Parathyroid adenoma (tissue), 2 donors: ENCODE results near the gene RPL28.

ENCODE experiments used
- H2AFZ ChIP-seq: fragments of 300-600 bp; sonication (generic); one replicate; pipeline ENCODE4 v1.7.0; 2017; ENCODE audit warnings: antibody characterized with exemption, mild to moderate bottlenecking
- H3K27ac ChIP-seq: fragments of 300-600 bp; sonication (generic); one replicate; pipeline ENCODE4 v1.7.0; 2017
- H3K27me3 ChIP-seq: fragments of 300-600 bp; sonication (generic); one replicate; pipeline ENCODE4 v1.7.0; 2017; ENCODE audit warnings: low read length; ENCODE audit not compliant: control insufficient read depth, insufficient read depth
- H3K36me3 ChIP-seq: fragments of 300-600 bp; sonication (generic); one replicate; pipeline ENCODE4 v1.7.0; 2017; ENCODE audit warnings: low read length; ENCODE audit not compliant: control insufficient read depth, insufficient read depth
- H3K4me1 ChIP-seq: fragments of 300-600 bp; sonication (generic); one replicate; pipeline ENCODE4 v1.7.0; 2017; ENCODE audit warnings: control low read depth
- H3K4me2 ChIP-seq: fragments of 300-600 bp; sonication (generic); one replicate; pipeline ENCODE4 v1.7.0; 2017; ENCODE audit warnings: low read length
- H3K4me3 ChIP-seq: fragments of 300-600 bp; sonication (generic); one replicate; pipeline ENCODE4 v1.7.0; 2017; ENCODE audit warnings: low read depth, low read length
- H3K79me2 ChIP-seq: fragments of 300-600 bp; sonication (generic); one replicate; pipeline ENCODE4 v1.7.0; 2017; ENCODE audit warnings: control low read depth
- H3K9ac ChIP-seq: fragments of 300-600 bp; sonication (generic); one replicate; pipeline ENCODE4 v1.7.0; 2017; ENCODE audit warnings: mild to moderate bottlenecking
- H3K9me3 ChIP-seq: fragments of 300-600 bp; sonication (generic); one replicate; pipeline ENCODE4 v1.7.0; 2017; ENCODE audit warnings: low read length; ENCODE audit not compliant: control insufficient read depth
- CTCF ChIP-seq: fragments of 300-600 bp; sonication (generic); IDR thresholded peaks from one replicate; pipeline ENCODE4 v1.7.0; 2017; ENCODE audit warnings: antibody characterized with exemption, mild to moderate bottlenecking
- donor health status: primary hyperparathyroidism.

The RPL28 gene

DNA sequence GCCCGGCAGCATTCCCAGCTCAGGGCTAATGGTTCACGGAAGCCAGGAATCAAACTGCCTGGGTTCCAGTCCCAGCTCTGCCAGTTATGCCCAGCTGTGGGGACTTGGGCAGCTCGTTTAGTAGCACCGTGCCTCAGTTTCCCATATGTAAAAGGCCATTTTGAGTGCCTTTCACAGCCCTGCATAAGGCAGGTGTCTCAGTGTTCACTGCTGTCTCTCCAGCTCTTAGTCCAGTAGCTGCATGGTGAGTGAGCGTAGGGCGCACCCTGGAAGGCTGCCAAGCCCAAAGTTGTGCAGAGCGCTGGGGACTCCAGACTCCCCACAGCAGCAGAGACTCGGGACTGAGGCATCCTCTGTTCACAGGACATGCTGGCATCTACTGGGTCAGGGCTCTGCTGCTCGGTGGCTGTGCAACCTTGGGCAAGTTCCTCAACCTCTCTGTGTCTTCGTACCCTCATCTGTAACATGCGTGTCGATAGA, 5.5 kb downstream of the RPL28 start:
- peaks cover 14% of the 10 kb centered on the region for H3K4me1 ChIP-seq
- no peak overlapping the region for H3K9ac ChIP-seq
- no peaks in the 10 kb centered on the region for H3K36me3 ChIP-seq
- H3K9me3 ChIP-seq: no peaks in the 10 kb centered on the region
- no peak overlapping the region for H2AFZ ChIP-seq
- H3K4me2 ChIP-seq: no peak overlapping the region
- no peak overlapping the region for H3K4me3 ChIP-seq
- H3K27ac ChIP-seq: no peak overlapping the region
- no peak for TF ChIP-seq CTCF
- no peaks in the 10 kb centered on the region for H3K27me3 ChIP-seq
- H3K79me2 ChIP-seq: peaks cover 28% of the 10 kb centered on the region

- H2AFZ ChIP-seq: no peak overlapping the region
- no peaks in the 10 kb centered on the region for H3K9me3 ChIP-seq
- H3K4me1 ChIP-seq: peaks cover 11% of the 10 kb centered on the region
- peaks cover 21% of the 10 kb centered on the region for H3K79me2 ChIP-seq
- H3K27me3 ChIP-seq: no peaks in the 10 kb centered on the region
- H3K27ac ChIP-seq: no peak overlapping the region
- H3K4me2 ChIP-seq: no peak overlapping the region
- TF ChIP-seq CTCF: no peak
- H3K9ac ChIP-seq: no peak overlapping the region
- H3K4me3 ChIP-seq: no peak overlapping the region
- no peaks in the 10 kb centered on the region for H3K36me3 ChIP-seq
Observed at GRCh38 chr19:55391702-55392615, 6.2 kb downstream of the RPL28 start.

DNA sequence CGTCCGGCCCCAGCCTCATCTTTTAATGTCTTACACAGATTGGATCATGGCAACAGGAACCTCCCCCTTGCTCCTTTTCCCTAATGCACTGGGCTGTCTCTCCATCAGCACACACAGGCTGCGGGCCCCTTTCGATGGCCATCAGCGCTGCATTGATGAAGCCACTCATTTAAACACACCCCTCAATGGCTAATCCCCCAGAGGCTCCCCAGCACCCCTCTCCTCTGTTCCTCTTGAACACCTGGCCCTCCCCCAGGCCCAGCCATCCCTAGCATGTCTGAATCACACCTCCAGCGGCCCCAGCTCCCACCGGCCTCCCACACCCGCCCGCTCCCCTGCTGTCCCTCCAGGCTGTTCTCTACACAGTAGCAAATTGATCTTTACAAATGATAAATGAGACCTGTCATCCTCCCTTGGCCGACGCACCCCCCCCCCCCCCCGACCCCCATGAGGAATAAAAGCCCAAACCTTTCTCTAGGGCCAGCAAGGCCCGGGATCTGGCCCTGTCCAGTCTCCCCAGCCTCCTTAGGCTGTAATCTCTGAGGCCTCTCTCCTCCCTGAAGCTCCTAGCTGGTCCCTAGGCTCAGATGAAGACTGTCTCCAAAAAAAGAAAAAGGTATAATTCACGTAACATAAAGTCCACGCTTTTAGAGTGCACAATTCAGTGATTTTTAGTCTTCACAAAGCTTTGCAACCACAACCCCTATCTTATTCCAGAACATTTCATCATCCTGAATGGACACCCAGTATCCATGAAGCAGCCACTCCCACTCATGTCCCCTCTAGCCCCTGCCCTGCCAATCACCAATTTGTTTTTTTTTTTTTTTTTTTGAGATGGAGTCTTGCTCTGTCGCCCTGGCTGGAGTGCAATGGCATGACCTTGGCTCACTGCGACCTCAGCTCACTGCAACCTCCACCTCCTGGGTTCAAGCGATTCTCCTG, 7.4 kb downstream of the RPL28 start:
- no peak overlapping the region for H3K4me2 ChIP-seq
- no peak overlapping the region for H3K4me3 ChIP-seq
- peaks cover 10% of the 10 kb centered on the region for H3K79me2 ChIP-seq
- no peak overlapping the region for H3K27ac ChIP-seq
- H3K4me1 ChIP-seq: peaks cover 2% of the 10 kb centered on the region
- no peak for TF ChIP-seq CTCF
- no peak overlapping the region for H3K9ac ChIP-seq
- H3K27me3 ChIP-seq: no peaks in the 10 kb centered on the region
- H3K36me3 ChIP-seq: no peaks in the 10 kb centered on the region
- no peaks in the 10 kb centered on the region for H3K9me3 ChIP-seq
- no peak overlapping the region for H2AFZ ChIP-seq

DNA sequence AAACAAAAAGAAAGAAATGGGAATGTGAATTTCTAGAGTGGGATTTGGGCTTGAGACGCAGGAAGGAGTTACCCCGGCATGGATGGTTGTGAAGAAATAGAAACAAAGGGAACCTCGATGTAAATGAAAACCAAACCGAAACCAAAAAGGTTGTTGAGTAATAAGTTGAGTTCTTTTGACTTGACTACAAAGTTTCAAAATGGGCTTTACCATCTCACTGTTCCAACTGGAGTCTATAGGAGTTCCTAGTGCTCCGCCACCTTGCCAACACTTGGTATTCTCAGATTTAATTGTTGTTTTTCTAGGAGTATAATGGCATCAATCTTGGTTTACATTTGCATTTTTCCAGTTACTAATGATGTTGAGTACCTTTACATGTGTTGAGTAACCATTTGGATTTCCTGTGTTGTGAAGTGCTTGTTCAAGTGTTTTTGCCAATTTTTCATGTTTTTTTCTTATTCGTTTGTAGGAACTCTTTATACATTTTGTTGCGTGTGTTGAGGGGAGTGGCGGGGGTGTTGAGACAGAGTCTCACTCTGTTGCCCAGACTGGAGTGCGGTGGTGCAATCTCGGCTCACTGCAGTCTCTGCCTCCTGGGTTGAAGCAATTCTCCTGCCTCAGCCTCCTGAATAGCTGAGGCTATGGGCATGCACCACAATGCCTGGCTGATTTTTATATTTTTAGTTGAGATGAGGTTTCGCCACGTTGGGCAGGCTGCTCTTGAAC, 12.6 kb downstream of the RPL28 start:
- H3K9ac ChIP-seq: no peak overlapping the region
- no peaks in the 10 kb centered on the region for H3K36me3 ChIP-seq
- H3K4me1 ChIP-seq: no peaks in the 10 kb centered on the region
- no peaks in the 10 kb centered on the region for H3K27me3 ChIP-seq
- no peak overlapping the region for H3K4me3 ChIP-seq
- H3K9me3 ChIP-seq: no peaks in the 10 kb centered on the region
- H3K79me2 ChIP-seq: peaks cover 3% of the 10 kb centered on the region
- no peak overlapping the region for H3K27ac ChIP-seq
- no peak overlapping the region for H3K4me2 ChIP-seq
- no peak for TF ChIP-seq CTCF
- H2AFZ ChIP-seq: no peak overlapping the region
